Kidney epithelial cell (primary cell): ENCODE measurements around the gene CKAP4. TPM values are rescaled to one million over a fixed set of nuclear protein-coding genes. Genes with fewer than 3 reads are reported as not detected.
"Not testable (repeated sequence)": the region's sequence is repeated elsewhere in the genome, so short reads cannot be mapped to it uniquely, and the experiment has no call there.

ENCODE experiments used
- DNase-seq: peaks from one replicate; pipeline ENCODE4 v3.0.0-alpha.2; 2010; ENCODE audit warnings: low read depth
- H3K27me3 ChIP-seq: 2 replicates; pipeline ENCODE4 v1.6.0; 2011; ENCODE audit warnings: low read length; ENCODE audit not compliant: control insufficient read depth, insufficient read depth
- H3K36me3 ChIP-seq: 2 replicates; pipeline ENCODE4 v1.5.1; 2011; ENCODE audit warnings: low read length; ENCODE audit not compliant: control insufficient read depth, insufficient read depth
- H3K4me3 ChIP-seq: 2 replicates; pipeline ENCODE4 v1.5.1; 2011; ENCODE audit warnings: low read depth, mild to moderate bottlenecking, control low read depth, low read length
- CTCF ChIP-seq: IDR thresholded peaks from 2 replicates; pipeline ENCODE4 v1.5.1; 2011; ENCODE audit warnings: mild to moderate bottlenecking, moderate library complexity, low read length, control low read depth, inconsistent platforms; ENCODE audit not compliant: insufficient read depth, poor library complexity, severe bottlenecking
- total RNA-seq: library from RNA; depleted of rRNA; stranded (reverse); fragments of >200 nt; gene quantifications from 2 replicates; pipeline ENCODE4 v1.2.3, GENCODE V29; 2015

Gene CKAP4
- total RNA-seq, 1 donor from 2014 or later, result 112 TPM

GRCh38 chr12:106290666-106291065, 42.8 kb upstream of the CKAP4 start:
- H3K4me3 ChIP-seq, result no peak overlapping the region
- no peak for TF ChIP-seq CTCF
- H3K27me3 ChIP-seq, result no peaks in the 10 kb centered on the region
- DNase-seq, result no peak
- H3K36me3 ChIP-seq, result no peaks in the 10 kb centered on the region

- H3K27me3 ChIP-seq, result no peaks in the 10 kb centered on the region
- no peaks in the 10 kb centered on the region for H3K36me3 ChIP-seq
- no peak for DNase-seq
- no peak for TF ChIP-seq CTCF
- no peak overlapping the region for H3K4me3 ChIP-seq
Measured at GRCh38 chr12:106289196-106289681, 41.4 kb upstream of the CKAP4 start.

- no peak for TF ChIP-seq CTCF
- DNase-seq, result peak; percentile 84
Measured at GRCh38 chr12:106288494-106289195, 40.8 kb upstream of the CKAP4 start.

GRCh38 chr12:106288101-106288493, 40.3 kb upstream of the CKAP4 start:
- no peaks in the 10 kb centered on the region for H3K27me3 ChIP-seq
- DNase-seq, result no peak
- no peak for TF ChIP-seq CTCF
- no peaks in the 10 kb centered on the region for H3K36me3 ChIP-seq
- no peak overlapping the region for H3K4me3 ChIP-seq

More at GRCh38 chr12:106288494-106289195, 40.8 kb upstream of the CKAP4 start:
- Histone ChIP-seq H3K36me3 (no peaks in the 10 kb centered on the region), H3K27me3 (no peaks in the 10 kb centered on the region), H3K4me3 (no peak overlapping the region)

- no peak overlapping the region for H3K4me3 ChIP-seq
- TF ChIP-seq CTCF, result no peak
- H3K27me3 ChIP-seq, result no peaks in the 10 kb centered on the region
- no peak for DNase-seq
- H3K36me3 ChIP-seq, result no peaks in the 10 kb centered on the region
Measured at GRCh38 chr12:106287364-106287763, 39.5 kb upstream of the CKAP4 start.

- H3K27me3 ChIP-seq, H3K4me3 ChIP-seq, DNase-seq, H3K36me3 ChIP-seq: not testable (repeated sequence)
Measured at GRCh38 chr12:106286576-106287162, 38.8 kb upstream of the CKAP4 start.
